Spleen (tissue), 3 donors: Measurements from ENCODE around the gene EPHA8.

Experiments
- POLR2A ChIP-seq, 3 donors: fragments of 450-650 bp; IDR thresholded peaks; one replicate each; pipeline ENCODE4 v1.5.1; 2017; ENCODE audit warnings: antibody characterized with exemption in 3 of 3, mild to moderate bottlenecking in 1 of 3
- POLR2AphosphoS5 ChIP-seq, 3 donors: sonication (generic); formaldehyde crosslinking; IDR thresholded peaks; one replicate each; pipeline ENCODE4 v1.5.1; 2017; ENCODE audit warnings: antibody characterized with exemption in 3 of 3

- TF ChIP-seq POLR2A (IDR thresholded peaks at IDR 0.05): no peak
- no peak for TF ChIP-seq POLR2AphosphoS5 (IDR thresholded peaks at IDR 0.05)
Observed at GRCh38 chr1:22588899-22589422, 25.7 kb downstream of the EPHA8 start.
